Uterus (tissue), 4 donors: Measurements from ENCODE around the gene EPS8L2. TPM values are rescaled to one million over a fixed set of nuclear protein-coding genes. Genes with fewer than 3 reads are reported as not detected.

Source experiments
- DNase-seq, 2 donors: peaks; one replicate each; pipeline ENCODE4 v3.0.0-alpha.2; 2019 to 2020
- H3K27ac ChIP-seq, 2 donors: fragments of 200-600 bp; sonication (generic); 1 replicate in 1 of 2; 2 replicates in 1 of 2; pipeline ENCODE4 v1.5.1; 2016 to 2018
- H3K27me3 ChIP-seq, 2 donors: fragments of 200-600 bp; sonication (generic); one replicate each; pipeline ENCODE4 v1.5.1; 2018 to 2019; ENCODE audit warnings: control low read depth in 1 of 2
- H3K36me3 ChIP-seq, 2 donors: fragments of 200-600 bp; sonication (generic); one replicate each; pipeline ENCODE4 v1.5.1; 2019; ENCODE audit warnings: control low read depth in 1 of 2
- H3K4me1 ChIP-seq, 2 donors: fragments of 200-600 bp; sonication (generic); one replicate each; pipeline ENCODE4 v1.5.1; 2018 to 2019; ENCODE audit warnings: control low read depth in 1 of 2
- H3K4me3 ChIP-seq, 2 donors: fragments of 200-600 bp; sonication (generic); 1 replicate in 1 of 2; 2 replicates in 1 of 2; pipeline ENCODE4 v1.5.1; 2018 to 2019; ENCODE audit warnings: mild to moderate bottlenecking in 1 of 2
- H3K9me3 ChIP-seq, 2 donors: fragments of 200-600 bp; sonication (generic); one replicate each; pipeline ENCODE4 v1.5.1; 2019; ENCODE audit warnings: control low read depth in 1 of 2
- POLR2A ChIP-seq, 2 donors: fragments of 450-650 bp; IDR thresholded peaks; one replicate each; pipeline ENCODE4 v1.6.1; 2016; ENCODE audit warnings: antibody characterized with exemption in 2 of 2, mild to moderate bottlenecking in 1 of 2, moderate library complexity in 1 of 2
- intact Hi-C: fragments of 100-400 bp; cut with DNase I; formaldehyde crosslinking; loops from one replicate; pipeline ENCODE4 v1.15.1; 2023; ENCODE audit warnings: low total_unique reads
- total RNA-seq, 4 donors: library from RNA; depleted of rRNA in 3 of 4; stranded (reverse); fragments of >200 nt in 3 of 4; gene quantifications; one replicate each; pipeline versions ENCODE4 v1.1.0 to v1.2.4, GENCODE V29; 2014 to 2023
- TF ChIP-seq, protein P1 (sequence below), 4 experiments: fragments of 200-600 bp in 2 of 4; fragments of 450-650 bp in 2 of 4; sonication (generic) in 2 of 4; IDR thresholded peaks; one replicate each; pipeline ENCODE4 v1.5.1; 2016 to 2019; ENCODE audit warnings: antibody characterized with exemption in 4 of 4, mild to moderate bottlenecking in 2 of 4, moderate library complexity in 1 of 4
- donor health status: DM: yes; HTN: yes; CAD: no.

Gene EPS8L2
- total RNA-seq, 4 donors from 2014 or later: 12.2 to 52.8 (median 32.3) TPM

DNA sequence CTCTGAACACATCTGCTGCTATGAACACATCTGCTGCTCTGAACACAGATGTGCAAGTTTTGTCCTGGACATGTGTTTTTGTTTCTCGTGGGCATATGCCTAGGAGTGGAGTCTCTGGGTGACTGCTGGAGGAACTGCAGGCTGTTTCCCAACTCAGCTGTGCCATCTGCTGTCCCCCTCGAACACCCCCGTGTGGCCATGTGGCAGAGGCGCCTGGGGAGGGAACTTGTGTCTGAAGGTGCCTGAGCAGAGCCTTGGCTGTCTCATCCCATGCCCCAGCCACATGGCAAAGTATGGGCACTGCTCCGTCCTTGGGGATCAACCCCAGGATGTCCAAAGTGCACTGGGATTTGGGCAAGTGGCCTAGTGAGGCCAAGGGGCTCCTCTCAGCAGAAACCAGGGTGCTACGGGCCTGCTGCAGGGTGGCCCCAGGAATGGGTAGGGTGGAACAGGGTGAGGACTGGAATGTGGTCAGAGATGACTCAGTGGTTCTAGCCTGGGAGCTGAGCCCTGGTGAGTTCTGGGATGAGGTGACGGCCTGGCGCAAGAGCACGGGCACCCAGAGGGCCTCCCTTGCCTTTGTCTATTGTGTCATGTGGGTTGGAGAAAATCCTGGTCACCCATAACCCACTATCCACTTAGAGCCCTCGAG is 56.5 kb downstream of the EPS8L2 start:
- Histone ChIP-seq H3K4me1 (no peaks in the 10 kb centered on the region), H3K9me3 (no peaks in the 10 kb centered on the region), H3K27me3 (no peaks in the 10 kb centered on the region), H3K27ac (no peak overlapping the region), H3K4me3 (no peak overlapping the region), H3K36me3 (no peaks in the 10 kb centered on the region)
- TF ChIP-seq POLR2A (IDR thresholded peaks at IDR 0.05): no peak
- TF ChIP-seq, protein P1, sequence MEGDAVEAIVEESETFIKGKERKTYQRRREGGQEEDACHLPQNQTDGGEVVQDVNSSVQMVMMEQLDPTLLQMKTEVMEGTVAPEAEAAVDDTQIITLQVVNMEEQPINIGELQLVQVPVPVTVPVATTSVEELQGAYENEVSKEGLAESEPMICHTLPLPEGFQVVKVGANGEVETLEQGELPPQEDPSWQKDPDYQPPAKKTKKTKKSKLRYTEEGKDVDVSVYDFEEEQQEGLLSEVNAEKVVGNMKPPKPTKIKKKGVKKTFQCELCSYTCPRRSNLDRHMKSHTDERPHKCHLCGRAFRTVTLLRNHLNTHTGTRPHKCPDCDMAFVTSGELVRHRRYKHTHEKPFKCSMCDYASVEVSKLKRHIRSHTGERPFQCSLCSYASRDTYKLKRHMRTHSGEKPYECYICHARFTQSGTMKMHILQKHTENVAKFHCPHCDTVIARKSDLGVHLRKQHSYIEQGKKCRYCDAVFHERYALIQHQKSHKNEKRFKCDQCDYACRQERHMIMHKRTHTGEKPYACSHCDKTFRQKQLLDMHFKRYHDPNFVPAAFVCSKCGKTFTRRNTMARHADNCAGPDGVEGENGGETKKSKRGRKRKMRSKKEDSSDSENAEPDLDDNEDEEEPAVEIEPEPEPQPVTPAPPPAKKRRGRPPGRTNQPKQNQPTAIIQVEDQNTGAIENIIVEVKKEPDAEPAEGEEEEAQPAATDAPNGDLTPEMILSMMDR (IDR thresholded peaks at IDR 0.05): no peak
- intact Hi-C loops: no loop called here
- DNase-seq: no peak

DNA sequence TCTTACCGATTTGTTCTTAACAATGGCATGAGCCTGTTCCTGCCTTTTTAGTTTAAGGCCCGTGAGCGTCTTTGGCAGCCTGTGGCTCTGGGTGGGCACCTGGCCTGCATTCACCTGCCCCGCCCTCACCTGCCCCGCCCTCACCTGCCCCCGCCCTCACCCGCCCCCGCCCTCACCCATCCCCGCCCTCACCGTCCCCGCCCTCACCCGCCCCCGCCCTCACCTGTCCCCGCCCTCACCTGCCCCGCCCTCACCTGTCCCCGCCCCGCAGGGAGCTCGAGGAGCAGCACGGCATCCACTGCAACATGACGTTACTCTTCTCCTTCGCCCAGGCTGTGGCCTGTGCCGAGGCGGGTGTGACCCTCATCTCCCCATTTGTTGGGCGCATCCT is 57.0 kb downstream of the EPS8L2 start:
- H3K36me3 ChIP-seq: no peaks in the 10 kb centered on the region
- no peak for DNase-seq

DNA sequence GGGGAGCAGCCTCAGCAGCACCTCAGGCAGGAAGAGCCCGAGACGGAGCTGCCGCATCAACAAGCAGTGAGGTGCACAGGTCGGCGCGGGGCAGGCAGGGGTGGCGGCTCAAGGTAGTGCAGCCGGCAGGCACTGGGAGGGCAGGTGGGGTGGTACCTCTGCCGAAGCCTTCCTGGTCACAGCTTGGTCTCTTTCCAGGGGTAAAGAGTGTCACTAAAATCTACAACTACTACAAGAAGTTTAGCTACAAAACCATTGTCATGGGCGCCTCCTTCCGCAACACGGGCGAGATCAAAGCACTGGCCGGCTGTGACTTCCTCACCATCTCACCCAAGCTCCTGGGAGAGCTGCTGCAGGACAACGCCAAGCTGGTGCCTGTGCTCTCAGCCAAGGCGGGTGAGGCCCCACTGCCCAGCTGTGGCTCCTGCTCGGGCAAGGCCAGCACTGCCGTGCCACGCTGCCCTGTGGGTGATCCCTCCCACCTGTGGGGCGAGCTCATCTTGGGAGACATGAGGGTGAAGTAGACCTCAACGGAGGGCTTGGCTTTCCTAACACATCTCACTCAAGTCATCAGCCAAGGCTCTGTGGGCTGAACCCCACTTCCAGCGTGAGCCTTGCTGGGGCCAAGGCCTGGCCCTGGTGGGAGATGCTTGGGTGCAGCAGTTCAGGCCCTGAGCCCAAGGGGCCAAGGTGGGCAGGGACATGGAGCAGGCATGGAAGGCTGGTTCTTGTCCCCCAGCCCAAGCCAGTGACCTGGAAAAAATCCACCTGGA is 57.7 kb downstream of the EPS8L2 start:
- no peaks in the 10 kb centered on the region for H3K36me3 ChIP-seq
- H3K4me1 ChIP-seq: no peaks in the 10 kb centered on the region
- no peak for TF ChIP-seq POLR2A (IDR thresholded peaks at IDR 0.05)
- TF ChIP-seq, protein P1 (IDR thresholded peaks at IDR 0.05): no peak
- DNase-seq: no peak
- no peaks in the 10 kb centered on the region for H3K9me3 ChIP-seq
- no peaks in the 10 kb centered on the region for H3K27me3 ChIP-seq
- intact Hi-C loops: no loop called here
- H3K4me3 ChIP-seq: no peak overlapping the region
- no peak overlapping the region for H3K27ac ChIP-seq

More for the DNA sequence above, 57.0 kb downstream of the EPS8L2 start:
- no peak overlapping the region for H3K27ac ChIP-seq
- intact Hi-C loops: no loop called here
- no peaks in the 10 kb centered on the region for H3K27me3 ChIP-seq
- TF ChIP-seq, protein P1 (IDR thresholded peaks at IDR 0.05): no peak
- TF ChIP-seq POLR2A (IDR thresholded peaks at IDR 0.05): no peak
- no peak overlapping the region for H3K4me3 ChIP-seq
- no peaks in the 10 kb centered on the region for H3K9me3 ChIP-seq
- H3K4me1 ChIP-seq: no peaks in the 10 kb centered on the region

DNA sequence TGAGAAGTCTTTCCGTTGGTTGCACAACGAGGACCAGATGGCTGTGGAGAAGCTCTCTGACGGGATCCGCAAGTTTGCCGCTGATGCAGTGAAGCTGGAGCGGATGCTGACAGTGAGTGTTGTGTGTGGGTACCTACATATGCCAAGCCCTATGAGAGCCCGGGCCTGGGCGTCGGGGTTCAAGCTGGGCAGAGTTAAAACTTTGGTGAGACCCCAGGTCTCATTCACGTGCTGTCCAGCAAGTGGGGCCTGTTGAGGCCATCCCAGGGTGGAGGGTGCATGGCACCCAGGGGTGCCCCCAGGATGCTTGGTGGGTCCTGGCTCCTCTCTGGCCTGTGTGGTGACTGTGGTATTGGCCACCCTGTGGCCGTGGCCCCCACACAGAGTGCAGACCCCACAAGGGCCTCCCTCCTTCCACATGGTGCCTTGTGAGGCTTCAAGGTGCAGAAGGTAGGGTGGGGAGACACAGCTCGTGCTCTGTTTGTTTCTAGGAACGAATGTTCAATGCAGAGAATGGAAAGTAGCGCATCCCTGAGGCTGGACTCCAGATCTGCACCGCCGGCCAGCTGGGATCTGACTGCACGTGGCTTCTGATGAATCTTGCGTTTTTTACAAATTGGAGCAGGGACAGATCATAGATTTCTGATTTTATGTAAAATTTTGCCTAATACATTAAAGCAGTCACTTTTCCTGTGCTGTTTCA is 58.4 kb downstream of the EPS8L2 start:
- no peaks in the 10 kb centered on the region for H3K27me3 ChIP-seq
- H3K36me3 ChIP-seq: no peaks in the 10 kb centered on the region
- H3K4me3 ChIP-seq: no peak overlapping the region
- TF ChIP-seq POLR2A (IDR thresholded peaks at IDR 0.05): no peak
- TF ChIP-seq, protein P1 (IDR thresholded peaks at IDR 0.05): no peak
- no peaks in the 10 kb centered on the region for H3K9me3 ChIP-seq
- no peaks in the 10 kb centered on the region for H3K4me1 ChIP-seq
- DNase-seq: no peak
- intact Hi-C loops: no loop called here
- no peak overlapping the region for H3K27ac ChIP-seq
